Pancreas (tissue), 10 donors: Measurements from ENCODE around the gene SMAD2. TPM values are rescaled to one million over a fixed set of nuclear protein-coding genes. Genes with fewer than 3 reads are reported as not detected.

Source experiments
- ATAC-seq, 4 donors: fragments of 200-7000 bp; cut with Tn5 transposase; one replicate each; pipeline versions ENCODE4 v1.8.0 to v1.9.1; 2020; ENCODE audit warnings: mild to moderate bottlenecking in 4 of 4, moderate library complexity in 4 of 4
- DNase-seq, 6 donors: peaks; one replicate each; pipeline ENCODE4 v3.0.0-alpha.2; 2020
- FAIRE-seq: peaks from 2 replicates; lab custom pipeline; 2012; peaks lifted over from hg19 to GRCh38; lab: Jason Lieb, UNC
- H3K27ac ChIP-seq, 4 donors: fragments of 200-600 bp; sonication (generic); 1 replicate in 3 of 4; 2 replicates in 1 of 4; pipeline versions ENCODE4 v1.5.0 to v1.8.0; 2020
- H3K27me3 ChIP-seq, 4 donors: fragments of 200-600 bp; one replicate each; pipeline ENCODE4 v1.8.0; 2021
- H3K36me3 ChIP-seq, 3 donors: fragments of 200-600 bp; sonication (generic) in 1 of 3; one replicate each; pipeline versions ENCODE4 v1.5.0 to v1.8.0; 2020 to 2021
- H3K4me1 ChIP-seq, 3 donors: fragments of 200-600 bp; one replicate each; pipeline ENCODE4 v1.8.0; 2021
- H3K4me3 ChIP-seq, 4 donors: fragments of 200-600 bp; sonication (generic) in 2 of 4; one replicate each; pipeline versions ENCODE4 v1.5.0 to v1.8.0; 2020 to 2021
- H3K9me3 ChIP-seq, 4 donors: fragments of 200-600 bp; one replicate each; pipeline ENCODE4 v1.8.0; 2021
- CTCF ChIP-seq, 4 donors: fragments of 200-600 bp; sonication (generic) in 3 of 4; IDR thresholded peaks; one replicate each; pipeline versions ENCODE4 v1.5.0 to v1.8.0; 2021; ENCODE audit warnings: antibody characterized with exemption in 4 of 4
- whole genome bisulfite sequencing, 2 donors: extraction: QIAGEN DNeasy Blood & Tissue Kit; methylation state at CpG; one replicate each; pipeline ENCODE4 v1.1.7; 2013; 5-methylcytosine and 5-hydroxymethylcytosine counted together
- intact Hi-C, 3 donors: fragments of 100-400 bp; cut with DNase I; formaldehyde crosslinking; loops; one replicate each; pipeline versions ENCODE4 v1.11.1 to v1.14.2; 2022
- polyA plus RNA-seq, 2 donors: library from polyadenylated mRNA; stranded (reverse); fragments of 200-250 nt; gene quantifications; one replicate each; pipeline ENCODE4 v1.2.3, GENCODE V29; 2013
- total RNA-seq, 6 donors: library from RNA; stranded (reverse); fragmentation: NEBNext Ultra II Directional in 4 of 6; extraction: Animal tissue kit (Norgen Biotek cat#: 25700) in 4 of 6; gene quantifications; one replicate each; pipeline versions ENCODE4 v1.2.1 to v1.2.4, GENCODE V29; 2021 to 2023
- donor health status: healthy with polysubstance abuse.
- donor health status: DM: no; HTN: no; CAD: no; lungs with moderate emphysema.
- donor health status: DM: no; HTN: no; CAD: no.
- donor health status: control.
- donor health status: control.
- donor health status: Bipolar disorder and iron deficiency.
- donor health status: DM: yes; HTN: yes; CAD: no.
- donor health status: DM: no; HTN: no; CAD: no.
- donor health status: DM: no; HTN: no; CAD: no.
- donor health status: DM: yes; HTN: yes; CAD: no.

Gene SMAD2
- total and polyA plus RNA-seq, 8 donors: 8.7 to 71.2 (median 46.9) TPM

- H3K4me3 ChIP-seq: no peak overlapping the region
- intact Hi-C loops: no loop called here
- no peak for FAIRE-seq
- ATAC-seq: no peak
- no peak for TF ChIP-seq CTCF (IDR thresholded peaks at IDR 0.05)
- no peaks in the 10 kb centered on the region for H3K36me3 ChIP-seq
- WGBS, 2 donors: 99% methylated on average over 6 of the region's 6 CpGs
- H3K27me3 ChIP-seq: no peaks in the 10 kb centered on the region
- H3K4me1 ChIP-seq: peaks cover 0 to 6% (median 5%) of the 10 kb centered on the region in 3 donors
- DNase-seq: no peak
- H3K27ac ChIP-seq: no peak overlapping the region
- no peaks in the 10 kb centered on the region for H3K9me3 ChIP-seq
These were observed 58.0 kb downstream of the SMAD2 start for GRCh38 chr18:47872426-47872825.

GRCh38 chr18:47871288-47871687, 59.2 kb downstream of the SMAD2 start:
- Histone ChIP-seq H3K27ac (no peak overlapping the region), H3K9me3 (no peaks in the 10 kb centered on the region), H3K4me3 (no peak overlapping the region), H3K27me3 (no peaks in the 10 kb centered on the region), H3K36me3 (no peaks in the 10 kb centered on the region), H3K4me1 (peaks cover 0 to 6% (median 5%) of the 10 kb centered on the region in 3 donors)
- TF ChIP-seq CTCF (IDR thresholded peaks at IDR 0.05): no peak
- WGBS, 2 donors: 40 to 48% methylated on average over 3 of the region's 3 CpGs
- no peak for DNase-seq
- ATAC-seq: peak in 3 of 4 donors; percentile 43 to 64 (median 53)
- no peak for FAIRE-seq
- intact Hi-C loops: no loop called here

GRCh38 chr18:47870605-47871004, 59.9 kb downstream of the SMAD2 start:
- Histone ChIP-seq H3K4me1 (peaks cover 0 to 6% (median 5%) of the 10 kb centered on the region in 3 donors), H3K4me3 (no peak overlapping the region), H3K36me3 (no peaks in the 10 kb centered on the region), H3K9me3 (no peaks in the 10 kb centered on the region), H3K27me3 (no peaks in the 10 kb centered on the region), H3K27ac (no peak overlapping the region)
- WGBS, 2 donors: 77 to 85% methylated on average over 1 of the region's 1 CpG
- FAIRE-seq (no peak), DNase-seq (no peak), ATAC-seq (no peak)
- no peak for TF ChIP-seq CTCF (IDR thresholded peaks at IDR 0.05)
- intact Hi-C loops: no loop called here

GRCh38 chr18:47868744-47869143, 61.7 kb downstream of the SMAD2 start:
- FAIRE-seq (no peak), ATAC-seq (no peak), DNase-seq (no peak)
- no peak for TF ChIP-seq CTCF (IDR thresholded peaks at IDR 0.05)
- intact Hi-C loops: no loop called here
- H3K27me3 ChIP-seq: no peaks in the 10 kb centered on the region
- H3K36me3 ChIP-seq: peaks cover 0 to 4% (median 0%) of the 10 kb centered on the region in 3 donors
- H3K9me3 ChIP-seq: no peaks in the 10 kb centered on the region
- H3K4me1 ChIP-seq: peaks cover 0 to 6% (median 5%) of the 10 kb centered on the region in 3 donors
- H3K27ac ChIP-seq: no peak overlapping the region
- no peak overlapping the region for H3K4me3 ChIP-seq
- 86% methylated on average over 3 of the region's 3 CpGs for WGBS, 2 donors

- TF ChIP-seq CTCF (IDR thresholded peaks at IDR 0.05): no peak
- Histone ChIP-seq H3K36me3 (peaks cover 0 to 4% (median 0%) of the 10 kb centered on the region in 3 donors), H3K4me1 (no peaks in the 10 kb centered on the region), H3K27me3 (no peaks in the 10 kb centered on the region), H3K9me3 (no peaks in the 10 kb centered on the region), H3K27ac (no peak overlapping the region), H3K4me3 (no peak overlapping the region)
- no peak for ATAC-seq
- WGBS, 2 donors: 86 to 94% methylated on average over 3 of the region's 3 CpGs
- no peak for FAIRE-seq
- DNase-seq: no peak
- intact Hi-C loops: no loop called here
These were observed 65.3 kb downstream of the SMAD2 start for GRCh38 chr18:47865183-47865582.
